GM21381 (cell line): Measurements from ENCODE around the gene ZNF740.

Experiments used
- ATAC-seq: cut with Tn5 transposase; IDR thresholded peaks from one replicate; pipeline ENCODE4 v1.9.1; 2021; ENCODE audit warnings: mild to moderate bottlenecking, moderate library complexity; ENCODE audit not compliant: unreplicated experiment

Gene ZNF740

GRCh38 chr12:53224897-53225634 lies 44.5 kb downstream of the ZNF740 start:
- ATAC-seq: no peak

GRCh38 chr12:53225635-53226424 lies 45.3 kb downstream of the ZNF740 start:
- no peak for ATAC-seq

GRCh38 chr12:53226815-53227214 lies 46.3 kb downstream of the ZNF740 start:
- no peak for ATAC-seq

- ATAC-seq: no peak
These were observed 46.8 kb downstream of the ZNF740 start for GRCh38 chr12:53227341-53227740.

GRCh38 chr12:53227836-53228235 lies 47.3 kb downstream of the ZNF740 start:
- ATAC-seq: no peak

DNA sequence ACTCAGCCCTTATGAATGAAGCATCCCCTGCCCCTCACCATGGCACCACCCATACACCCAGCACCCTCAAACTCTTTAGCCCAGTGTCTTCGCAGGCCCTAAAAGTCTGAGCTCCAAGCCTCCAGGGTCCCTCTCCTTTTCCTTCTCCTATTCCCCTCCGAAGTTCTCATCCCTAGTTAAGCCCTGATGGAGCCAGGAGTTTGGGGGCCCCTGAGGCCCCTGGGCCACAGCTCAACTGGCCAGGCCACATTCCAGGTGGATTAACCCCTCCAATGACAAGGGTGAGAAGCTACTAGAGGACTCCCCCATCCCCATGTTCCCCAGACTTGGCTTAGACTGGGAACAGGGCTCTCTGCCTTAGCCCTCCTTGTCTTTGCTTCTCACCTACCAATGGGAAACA lies 48.9 kb downstream of the ZNF740 start:
- no peak for ATAC-seq

DNA sequence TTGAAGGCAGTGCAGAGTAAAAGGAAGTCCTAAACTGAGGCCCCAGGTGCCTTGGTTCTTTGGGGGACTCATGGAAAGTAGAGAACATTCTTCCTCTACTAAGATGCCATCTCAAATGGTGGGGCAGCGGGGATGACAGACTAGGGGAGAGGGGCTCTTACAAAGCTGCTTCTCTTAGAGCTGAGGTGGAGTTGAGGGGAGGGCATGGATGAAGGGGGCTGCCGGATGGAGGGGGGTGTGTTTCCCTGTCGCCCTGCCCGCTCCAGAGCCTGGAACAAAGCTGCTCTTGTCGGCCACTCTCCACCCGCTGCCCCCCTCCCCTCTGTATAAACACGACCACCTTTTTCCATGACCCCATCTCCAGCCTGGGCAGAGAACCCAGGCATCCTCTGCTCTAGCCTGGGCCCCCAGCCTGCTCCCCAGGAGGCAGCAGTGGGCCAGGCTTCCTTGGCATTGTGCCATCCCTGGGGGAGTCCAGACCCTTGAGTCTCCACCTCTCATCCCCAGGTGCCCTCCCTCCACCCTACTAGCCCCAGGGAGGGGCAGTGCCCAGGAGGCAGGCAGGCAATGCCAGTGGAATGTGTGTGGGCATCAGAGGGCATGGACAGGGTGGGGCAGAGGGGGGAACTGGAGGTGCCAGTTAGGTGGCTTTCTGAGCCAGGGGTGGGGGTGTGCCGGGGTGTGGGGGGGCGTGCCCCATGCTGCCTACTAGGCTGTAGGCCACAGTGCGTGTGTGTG lies 49.8 kb downstream of the ZNF740 start:
- ATAC-seq: no peak

- ATAC-seq: no peak
These were observed 51.1 kb downstream of the ZNF740 start for GRCh38 chr12:53231671-53231920.

DNA sequence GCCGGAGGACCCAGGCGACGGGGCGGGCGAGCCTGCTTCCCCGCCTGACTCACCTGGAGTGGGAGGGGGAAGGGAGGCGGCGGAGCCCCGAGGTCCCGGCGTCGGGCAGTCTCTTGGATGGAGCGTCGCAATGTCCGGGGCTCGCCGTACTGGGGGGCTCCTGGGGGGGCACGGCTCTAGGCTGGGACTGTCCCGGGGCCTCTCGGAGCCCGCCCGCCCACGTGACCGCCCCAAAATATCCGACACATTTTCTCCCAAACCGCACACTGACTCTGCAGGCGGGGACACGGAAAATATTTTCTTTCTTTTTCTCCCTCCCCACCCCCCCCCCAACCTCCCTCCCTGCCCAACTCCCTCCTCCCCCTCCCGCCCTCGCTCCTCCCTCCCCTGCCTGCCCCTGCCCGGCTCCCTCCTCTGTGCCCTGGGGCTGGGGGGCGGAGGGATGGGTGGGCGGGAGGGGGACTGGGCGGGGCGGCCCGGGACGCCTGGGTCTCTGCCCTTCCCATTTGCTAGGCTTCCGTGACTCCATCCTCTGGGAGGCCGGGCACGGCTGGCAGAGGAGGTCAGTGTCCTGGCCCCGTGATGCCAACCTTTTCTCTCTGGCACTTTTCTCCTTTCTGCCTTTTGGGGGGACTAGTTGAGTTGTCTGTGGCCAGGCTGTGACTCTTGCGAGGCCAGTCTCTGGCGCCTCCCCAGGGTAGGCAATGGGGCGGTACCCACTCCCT lies 51.6 kb downstream of the ZNF740 start, which contains the start of gene RARG:
RARG (minus strand) TSS at position 289 of the 725 bp plus-strand sequence. CDS start 4,664 bp downstream, outside the sequence.
- ATAC-seq: no peak

- ATAC-seq: no peak
These were observed 52.3 kb downstream of the ZNF740 start for GRCh38 chr12:53232646-53233461.

DNA sequence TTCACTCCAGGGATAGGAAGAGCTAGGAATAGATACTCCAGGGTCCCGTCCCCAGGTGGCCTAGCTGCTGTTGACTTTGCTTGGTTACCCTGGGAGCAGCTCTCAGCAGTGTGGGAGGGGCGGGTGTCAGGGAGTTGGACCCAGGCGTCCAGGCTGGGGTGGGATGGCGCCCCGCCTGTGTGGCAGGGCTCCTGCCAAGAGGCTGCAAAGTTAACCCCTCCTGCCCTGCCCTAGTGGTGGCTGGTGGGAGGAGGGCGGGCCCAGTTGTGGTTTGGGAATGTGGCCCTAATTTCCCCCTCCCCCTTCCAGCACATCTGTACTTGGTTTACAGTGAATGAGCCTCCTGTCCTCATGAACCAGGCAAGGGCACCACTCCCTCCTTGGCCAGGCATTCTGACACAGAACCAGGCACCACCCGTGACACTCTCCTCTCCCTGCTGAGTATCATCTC lies 53.2 kb downstream of the ZNF740 start:
- no peak for ATAC-seq

GRCh38 chr12:53234271-53234914 lies 53.9 kb downstream of the ZNF740 start:
- no peak for ATAC-seq

DNA sequence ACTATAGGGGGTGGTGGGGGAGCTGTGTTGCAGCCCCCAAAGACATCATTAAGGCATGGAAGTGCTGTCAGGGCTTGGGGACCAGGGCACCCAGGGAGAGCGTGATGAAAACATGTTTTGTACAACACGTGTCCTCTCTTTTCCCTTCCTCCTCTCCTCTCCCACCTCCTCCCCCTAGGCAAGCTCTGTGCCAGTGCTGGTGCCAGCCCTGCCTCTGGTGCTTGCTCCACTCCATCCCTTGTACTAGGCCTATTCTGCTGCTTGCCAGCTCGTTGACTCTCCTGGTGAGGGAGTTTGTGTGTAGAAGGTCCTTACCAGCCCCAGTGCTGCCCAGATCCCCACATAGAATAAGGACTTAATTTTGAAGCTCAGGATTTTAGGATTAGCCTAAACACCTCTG lies 54.6 kb downstream of the ZNF740 start:
- ATAC-seq: no peak

DNA sequence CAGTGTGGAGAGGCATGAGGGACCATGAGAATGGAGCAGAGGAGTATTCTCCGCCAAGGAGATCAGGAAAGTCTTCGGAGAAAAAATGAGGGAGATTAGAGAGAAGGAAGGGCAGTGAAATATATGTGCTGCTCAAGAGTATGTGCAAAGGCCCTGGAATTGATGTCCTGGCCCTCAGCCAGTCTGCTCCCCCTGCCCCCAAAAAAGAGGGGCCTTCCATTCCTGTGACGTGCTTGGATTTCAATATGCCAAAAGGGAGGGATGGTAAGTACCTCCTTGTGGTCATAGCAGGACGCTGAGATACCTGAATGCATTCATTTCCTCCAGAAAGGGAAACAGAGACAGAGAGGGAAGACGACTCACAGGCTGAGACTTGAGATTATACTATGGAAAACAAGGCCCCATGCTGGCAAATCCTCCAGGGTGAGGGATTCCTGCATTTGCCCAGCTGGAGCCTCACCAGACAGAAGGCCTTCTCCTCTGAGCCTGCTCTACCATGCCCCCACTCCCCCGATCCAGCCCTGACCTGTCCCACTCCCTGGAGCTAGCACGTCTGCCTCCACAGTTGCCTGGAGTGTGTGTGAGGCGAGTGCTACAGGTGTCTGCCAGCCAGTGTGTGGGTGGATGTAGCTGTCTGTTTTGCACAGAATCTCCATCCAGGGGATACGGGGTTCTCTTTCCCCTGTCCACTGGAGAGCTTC lies 55.4 kb downstream of the ZNF740 start:
- ATAC-seq: no peak

DNA sequence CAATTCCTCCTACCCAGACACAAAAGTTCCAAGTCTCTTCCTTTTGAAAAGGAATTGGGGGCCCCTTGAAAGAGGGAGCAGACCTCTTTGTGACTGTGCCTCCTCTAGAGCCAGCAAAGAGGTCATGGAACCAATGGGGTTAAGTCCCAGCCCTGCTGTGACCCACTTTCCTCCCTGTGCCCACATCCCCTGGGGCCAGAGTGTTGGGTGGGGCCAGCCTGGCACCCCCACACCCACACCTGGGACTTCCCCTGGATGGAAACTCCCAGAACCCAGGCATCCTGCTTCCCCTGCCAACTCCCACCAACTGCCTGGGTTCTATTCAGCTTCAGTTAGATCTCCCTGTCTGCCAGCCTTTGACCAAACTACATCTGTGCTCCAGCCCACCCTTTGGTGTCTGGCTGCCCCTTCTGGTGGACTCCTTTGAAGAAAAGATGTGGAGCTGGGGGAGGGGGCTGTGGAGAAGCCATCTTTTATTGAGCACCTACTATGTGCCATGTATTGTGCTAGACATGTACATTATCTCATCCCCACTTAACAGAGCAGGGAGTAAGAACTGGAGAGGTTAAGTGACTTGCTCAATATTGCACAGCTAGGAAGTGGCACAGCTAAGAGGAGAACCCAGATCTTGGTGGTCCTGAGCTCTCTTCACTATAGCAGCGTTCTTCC lies 56.1 kb downstream of the ZNF740 start:
- ATAC-seq: no peak

GRCh38 chr12:53239643-53240258 lies 59.2 kb downstream of the ZNF740 start:
- no peak for ATAC-seq

DNA sequence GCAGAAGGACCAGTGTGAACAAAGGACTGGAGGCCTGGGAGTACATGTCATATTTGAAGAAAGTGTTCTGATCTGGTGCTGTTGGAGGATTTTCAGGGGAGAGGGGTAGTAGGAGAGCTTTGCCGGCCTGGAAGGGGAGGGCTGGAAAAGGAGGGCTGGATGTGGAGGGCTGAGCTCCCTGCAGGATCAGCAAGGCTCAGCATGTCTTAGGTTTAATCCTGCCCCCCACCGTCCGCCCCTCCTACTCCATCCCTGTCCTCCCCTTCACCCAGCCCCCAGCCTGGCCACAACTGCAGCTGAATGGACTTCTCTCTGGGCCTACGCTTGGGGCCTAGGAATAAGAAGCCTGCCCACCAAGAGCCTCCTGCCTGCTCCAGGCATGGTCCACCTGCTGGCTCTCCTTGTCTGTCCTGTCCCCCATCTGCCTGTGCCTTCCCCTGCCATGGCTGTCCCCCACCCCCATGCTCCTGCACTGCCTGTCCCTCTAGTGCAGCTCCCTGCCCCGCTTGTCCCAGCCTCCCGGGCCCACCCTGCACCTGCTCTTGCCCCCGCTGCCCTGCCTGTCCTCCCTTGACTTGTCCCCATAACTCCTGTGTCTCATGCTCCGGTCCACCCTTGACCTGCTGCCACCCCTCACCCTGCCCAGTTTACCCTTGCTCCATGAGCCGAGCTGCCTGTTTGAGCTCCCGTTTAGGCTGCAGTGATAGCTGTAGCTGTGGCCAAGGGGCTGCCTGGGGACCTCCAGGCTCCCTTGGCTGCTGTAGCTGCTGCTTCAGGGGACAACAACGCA lies 61.3 kb downstream of the ZNF740 start:
- ATAC-seq: no peak
